Activated naive CD4-positive, alpha-beta T cell treated with Interleukin-2 at 50 U/mL for 16 hours (primary cell): ENCODE results near the gene PRAC1.

Experiments used
- DNase-seq: peaks from one replicate; pipeline ENCODE4 v3.0.0-alpha.2; 2020

PRAC1 gene

GRCh38 chr17:48746916-48747444, 24.7 kb upstream of the PRAC1 start:
- no peak for DNase-seq

GRCh38 chr17:48745381-48746275, 23.3 kb upstream of the PRAC1 start:
- no peak for DNase-seq

- DNase-seq, result no peak
Measured at GRCh38 chr17:48740537-48740936, 18.2 kb upstream of the PRAC1 start.

- no peak for DNase-seq
Measured at GRCh38 chr17:48738803-48739526, 16.6 kb upstream of the PRAC1 start.

- no peak for DNase-seq
Measured at GRCh38 chr17:48738424-48738802, 16.1 kb upstream of the PRAC1 start.

- no peak for DNase-seq
Measured at GRCh38 chr17:48737330-48738043, 15.2 kb upstream of the PRAC1 start.

GRCh38 chr17:48735062-48735351, 12.7 kb upstream of the PRAC1 start:
- no peak for DNase-seq

GRCh38 chr17:48734333-48735061, 12.2 kb upstream of the PRAC1 start:
- DNase-seq, result no peak

- no peak for DNase-seq
Measured at GRCh38 chr17:48733632-48734328, 11.5 kb upstream of the PRAC1 start.

GRCh38 chr17:48732688-48733629, 10.6 kb upstream of the PRAC1 start:
- DNase-seq, result no peak

- no peak for DNase-seq
Measured at GRCh38 chr17:48731355-48731754, 9.0 kb upstream of the PRAC1 start.

GRCh38 chr17:48730240-48730550, 7.9 kb upstream of the PRAC1 start:
- no peak for DNase-seq

- no peak for DNase-seq
Measured at GRCh38 chr17:48729335-48730239, 7.3 kb upstream of the PRAC1 start.

- peak; percentile 42 for DNase-seq
Measured at GRCh38 chr17:48728232-48729231, 6.2 kb upstream of the PRAC1 start, which contains the start of gene HOXB13. HOXB13 (minus strand) TSS chr17:48728750; CDS start chr17:48728593, 157 bp downstream.

- no peak for DNase-seq
Measured at GRCh38 chr17:48727415-48728175, 5.3 kb upstream of the PRAC1 start.

GRCh38 chr17:48726916-48727286, 4.6 kb upstream of the PRAC1 start:
- no peak for DNase-seq

GRCh38 chr17:48726114-48726915, 4.0 kb upstream of the PRAC1 start:
- DNase-seq, result no peak
